T-helper 1 cell (primary cell): Measurements from ENCODE around the gene SPDYA.
"Not testable (repeated sequence)": the region's sequence is repeated elsewhere in the genome, so short reads cannot be mapped to it uniquely, and the experiment has no call there.

Experiments
- DNase-seq, 5 donors: peaks; one replicate each; pipeline ENCODE4 v3.0.0-alpha.2; 2012 to 2020
- total RNA-seq, 4 donors: gene quantifications; one replicate each; lab custom pipeline; 2026; lab: John Stamatoyannopoulos, UW

Gene SPDYA
- 0.62 to 0.95 (median 0.78) reads per million in 4 donors for total RNA-seq

GRCh38 chr2:28810384-28811285 is at the start of gene SPDYA:
SPDYA (plus strand) TSS chr2:28810834; CDS start chr2:28816015, 5,181 bp downstream.
- peak; percentile 66 to 84 (median 73) for DNase-seq

GRCh38 chr2:28761420-28761819 is 49.2 kb upstream of the SPDYA start:
- no peak for DNase-seq

- DNase-seq, result no peak
Measured at GRCh38 chr2:28764909-28765711, 45.5 kb upstream of the SPDYA start.

- DNase-seq, result no peak
Measured at GRCh38 chr2:28766070-28766469, 44.6 kb upstream of the SPDYA start.

GRCh38 chr2:28767337-28767736 is 43.3 kb upstream of the SPDYA start:
- DNase-seq, result no peak

GRCh38 chr2:28768422-28768821 is 42.2 kb upstream of the SPDYA start:
- DNase-seq, result no peak

- no peak for DNase-seq
Measured at GRCh38 chr2:28768952-28769351, 41.7 kb upstream of the SPDYA start.

- DNase-seq, result no peak
Measured at GRCh38 chr2:28772351-28772750, 38.3 kb upstream of the SPDYA start.

GRCh38 chr2:28776471-28776870 is 34.2 kb upstream of the SPDYA start:
- no peak for DNase-seq

- DNase-seq, result no peak
Measured at GRCh38 chr2:28778392-28778791, 32.2 kb upstream of the SPDYA start.

- DNase-seq, result no peak
Measured at GRCh38 chr2:28779001-28779400, 31.6 kb upstream of the SPDYA start.

- no peak for DNase-seq
Measured at GRCh38 chr2:28780496-28780895, 30.1 kb upstream of the SPDYA start.

- DNase-seq, result no peak
Measured at GRCh38 chr2:28782423-28782822, 28.2 kb upstream of the SPDYA start.

- DNase-seq, result not testable (repeated sequence)
Measured at GRCh38 chr2:28784570-28784969, 26.1 kb upstream of the SPDYA start.

- DNase-seq, result no peak
Measured at GRCh38 chr2:28796620-28797019, 14.0 kb upstream of the SPDYA start.

GRCh38 chr2:28801726-28802125 is 8.9 kb upstream of the SPDYA start:
- DNase-seq, result no peak

- no peak for DNase-seq
Measured at GRCh38 chr2:28802975-28803429, 7.6 kb upstream of the SPDYA start.

- no peak for DNase-seq
Measured at GRCh38 chr2:28809927-28810326, 707 bp upstream of the SPDYA start.

- no peak for DNase-seq
Measured at GRCh38 chr2:28818053-28818452, 7.4 kb downstream of the SPDYA start.

- DNase-seq, result peak in 4 of 5 donors; percentile 12 to 65 (median 48)
Measured at GRCh38 chr2:28821295-28821958, 10.8 kb downstream of the SPDYA start.

GRCh38 chr2:28822036-28822435 is 11.4 kb downstream of the SPDYA start:
- no peak for DNase-seq

- no peak for DNase-seq
Measured at GRCh38 chr2:28824207-28824606, 13.6 kb downstream of the SPDYA start.

GRCh38 chr2:28824870-28825269 is 14.2 kb downstream of the SPDYA start:
- no peak for DNase-seq
